Measurements from ENCODE around the gene AMPD1.

The AMPD1 gene

GRCh38 chr1:114707604-114708003 is 12.3 kb upstream of the AMPD1 start:
- DNase-seq (ENCODE audit: low read depth), result no peak
- TF ChIP-seq POLR2A (IDR thresholded peaks at IDR 0.05; ENCODE audit: extremely low read depth, insufficient read length), result no peak
- TF ChIP-seq CTCF (IDR thresholded peaks at IDR 0.05; ENCODE audit: low read depth, low read length), result no peak
- no peak overlapping the region for H3K4me3 ChIP-seq (ENCODE audit: low read depth, low read length)

- DNase-seq (ENCODE audit: low read depth), result no peak
- no peak for TF ChIP-seq CTCF (IDR thresholded peaks at IDR 0.05; ENCODE audit: low read depth, low read length)
- TF ChIP-seq MAX (IDR thresholded peaks at IDR 0.05; ENCODE audit: low read depth, low read length), result no peak
- no peak for TF ChIP-seq MYC (IDR thresholded peaks at IDR 0.05; ENCODE audit: low read depth, low read length)
- no peak for TF ChIP-seq POLR2A (IDR thresholded peaks at IDR 0.05; ENCODE audit: extremely low read depth, insufficient read length)
Observed at GRCh38 chr1:114703242-114703641, 7.9 kb upstream of the AMPD1 start.

GRCh38 chr1:114702737-114703136 is 7.4 kb upstream of the AMPD1 start:
- TF ChIP-seq MYC (IDR thresholded peaks at IDR 0.05; ENCODE audit: low read depth, low read length) (no peak), POLR2A (IDR thresholded peaks at IDR 0.05; ENCODE audit: extremely low read depth, insufficient read length) (no peak), MAX (IDR thresholded peaks at IDR 0.05; ENCODE audit: low read depth, low read length) (no peak), CTCF (IDR thresholded peaks at IDR 0.05; ENCODE audit: low read depth, low read length) (no peak)
- no peak for DNase-seq (ENCODE audit: low read depth)
- H3K4me3 ChIP-seq (ENCODE audit: low read depth, low read length), result no peak overlapping the region

More at GRCh38 chr1:114703242-114703641, 7.9 kb upstream of the AMPD1 start:
- H3K4me3 ChIP-seq (ENCODE audit: low read depth, low read length), result no peak overlapping the region

GRCh38 chr1:114701931-114702330 is 6.6 kb upstream of the AMPD1 start:
- no peak for TF ChIP-seq MYC (IDR thresholded peaks at IDR 0.05; ENCODE audit: low read depth, low read length)
- no peak for TF ChIP-seq CTCF (IDR thresholded peaks at IDR 0.05; ENCODE audit: low read depth, low read length)
- TF ChIP-seq POLR2A (IDR thresholded peaks at IDR 0.05; ENCODE audit: extremely low read depth, insufficient read length), result no peak
- no peak for TF ChIP-seq MAX (IDR thresholded peaks at IDR 0.05; ENCODE audit: low read depth, low read length)
- DNase-seq (ENCODE audit: low read depth), result no peak
- H3K4me3 ChIP-seq (ENCODE audit: low read depth, low read length), result no peak overlapping the region

- no peak for DNase-seq (ENCODE audit: low read depth)
- no peak overlapping the region for H3K4me3 ChIP-seq (ENCODE audit: low read depth, low read length)
- TF ChIP-seq POLR2A (IDR thresholded peaks at IDR 0.05; ENCODE audit: extremely low read depth, insufficient read length), result no peak
- no peak for TF ChIP-seq MYC (IDR thresholded peaks at IDR 0.05; ENCODE audit: low read depth, low read length)
- TF ChIP-seq MAX (IDR thresholded peaks at IDR 0.05; ENCODE audit: low read depth, low read length), result no peak
- no peak for TF ChIP-seq CTCF (IDR thresholded peaks at IDR 0.05; ENCODE audit: low read depth, low read length)
Observed at GRCh38 chr1:114700036-114700600, 4.8 kb upstream of the AMPD1 start.

GRCh38 chr1:114696810-114697209 is 1.5 kb upstream of the AMPD1 start:
- no peak overlapping the region for H3K4me3 ChIP-seq (ENCODE audit: low read depth, low read length)
- DNase-seq (ENCODE audit: low read depth), result no peak
- TF ChIP-seq MYC (IDR thresholded peaks at IDR 0.05; ENCODE audit: low read depth, low read length), result no peak
- no peak for TF ChIP-seq CTCF (IDR thresholded peaks at IDR 0.05; ENCODE audit: low read depth, low read length)
- no peak for TF ChIP-seq POLR2A (IDR thresholded peaks at IDR 0.05; ENCODE audit: extremely low read depth, insufficient read length)
- TF ChIP-seq MAX (IDR thresholded peaks at IDR 0.05; ENCODE audit: low read depth, low read length), result no peak
